IMR-90 (cell line): ENCODE results near the gene SUSD6. TPM values are rescaled to one million over a fixed set of nuclear protein-coding genes. Genes with fewer than 3 reads are reported as not detected.

Source experiments
- ATAC-seq: fragments of 200-7000 bp; cut with Tn5 transposase; 2 replicates; pipeline ENCODE4 v1.9.1; 2020; ENCODE audit warnings: low read depth, mild to moderate bottlenecking, moderate library complexity
- Bru-seq: library from RNA; stranded (reverse); fragments of 400-500 nt; gene quantifications from one replicate; lab custom pipeline; 2021; lab: Mats Ljungman, UMichigan
- BruChase-seq, 2 experiments: library from RNA; stranded (reverse); fragments of 400-500 nt; gene quantifications; one replicate each; lab custom pipeline; 2021; lab: Mats Ljungman, UMichigan
- BruUV-seq: library from RNA; stranded (reverse); fragments of 400-500 nt; replicated peaks from 2 replicates; lab custom pipeline; 2021; lab: Mats Ljungman, UMichigan
- CTCF ChIA-PET: fragments of 300-600 bp; formaldehyde crosslinking; extraction: SDS; loops from one replicate; lab custom pipeline; 2021; ENCODE audit warnings: antibody characterized with exemption; lab: Yijun Ruan, JAX
- POLR2A ChIA-PET: fragments of 300-600 bp; sonication (Branson Sonifier 250); formaldehyde crosslinking; loops from one replicate; lab custom pipeline; 2022; ENCODE audit warnings: antibody characterized with exemption; ENCODE audit not compliant: unreplicated experiment; lab: Charles Lee
- DNase-seq: peaks from one replicate; pipeline ENCODE4 v3.0.0; 2013
- H2AFZ ChIP-seq: replicated peaks from 2 replicates; pipeline ENCODE3; 2013; ENCODE audit warnings: low read length, mild to moderate bottlenecking; ENCODE audit not compliant: poor library complexity
- H2AK5ac ChIP-seq: 2 replicates; pipeline ENCODE4 v1.6.1; 2013; ENCODE audit warnings: low read depth, low read length, inconsistent platforms
- H2AK9ac ChIP-seq: replicated peaks from 2 replicates; pipeline ENCODE3; 2013; ENCODE audit warnings: mild to moderate bottlenecking, low read depth, low read length, moderate library complexity; ENCODE audit not compliant: poor library complexity
- H2BK120ac ChIP-seq: 2 replicates; pipeline ENCODE4 v1.6.1; 2013; ENCODE audit warnings: low read depth, low read length, inconsistent platforms
- H2BK15ac ChIP-seq: 3 replicates; pipeline ENCODE4 v1.6.1; 2013; ENCODE audit warnings: low read depth, low read length, inconsistent platforms
- H2BK20ac ChIP-seq: 2 replicates; pipeline ENCODE4 v1.6.1; 2013; ENCODE audit warnings: low read depth, mild to moderate bottlenecking, inconsistent platforms, low read length, moderate library complexity
- H2BK5ac ChIP-seq: 2 replicates; pipeline ENCODE4 v1.6.1; 2013; ENCODE audit warnings: mild to moderate bottlenecking, low read depth, low read length, inconsistent platforms; ENCODE audit not compliant: poor library complexity, severe bottlenecking
- H3K14ac ChIP-seq: replicated peaks from 2 replicates; pipeline ENCODE4 v1.6.1; 2013; ENCODE audit warnings: low read depth, low read length, inconsistent platforms
- H3K18ac ChIP-seq: 2 replicates; pipeline ENCODE4 v1.6.1; 2013; ENCODE audit warnings: low read depth, low read length, control low read depth
- H3K23ac ChIP-seq: 2 replicates; pipeline ENCODE4 v1.6.1; 2013; ENCODE audit warnings: low read depth, low read length, inconsistent platforms
- H3K27ac ChIP-seq: 2 replicates; pipeline ENCODE4 v1.5.1; 2013; ENCODE audit warnings: mild to moderate bottlenecking, control low read depth, low read length; ENCODE audit not compliant: insufficient read depth
- H3K27me3 ChIP-seq: 2 replicates; pipeline ENCODE4 v1.6.1; 2013; ENCODE audit warnings: low read length; ENCODE audit not compliant: control insufficient read depth, insufficient read depth
- H3K36me3 ChIP-seq: 2 replicates; pipeline ENCODE4 v1.6.1; 2013; ENCODE audit warnings: low read length, mixed read lengths; ENCODE audit not compliant: control insufficient read depth, insufficient read depth
- H3K4ac ChIP-seq: 2 replicates; pipeline ENCODE4 v1.6.1; 2013; ENCODE audit warnings: low read depth, low read length, inconsistent platforms
- H3K4me1 ChIP-seq: 2 replicates; pipeline ENCODE4 v1.6.1; 2013; ENCODE audit warnings: low read length, mixed read lengths; ENCODE audit not compliant: control insufficient read depth, insufficient read depth
- H3K4me2 ChIP-seq: 2 replicates; pipeline ENCODE4 v1.6.1; 2013; ENCODE audit warnings: low read depth, mild to moderate bottlenecking, control low read depth, low read length, moderate library complexity
- H3K4me3 ChIP-seq: 2 replicates; pipeline ENCODE4 v1.5.1; 2013; ENCODE audit warnings: low read depth, mild to moderate bottlenecking, control low read depth, low read length, moderate library complexity; ENCODE audit not compliant: insufficient read depth
- H3K56ac ChIP-seq: 2 replicates; pipeline ENCODE4 v1.6.1; 2013; ENCODE audit warnings: low read length, inconsistent platforms; ENCODE audit not compliant: insufficient read depth; ENCODE audit errors: extremely low read depth
- H3K79me1 ChIP-seq, 2 experiments: 2 replicates each; pipeline ENCODE4 v1.6.1; 2013; ENCODE audit warnings: low read length in 2 of 2, inconsistent platforms in 1 of 2, low read depth in 1 of 2
- H3K9ac ChIP-seq: 2 replicates; pipeline ENCODE4 v1.6.1; 2013; ENCODE audit warnings: low read depth, low read length, control low read depth
- H3K9me1 ChIP-seq: 2 replicates; pipeline ENCODE4 v1.6.1; 2013; ENCODE audit warnings: low read length, inconsistent platforms; ENCODE audit not compliant: insufficient read depth
- H3K9me3 ChIP-seq: 2 replicates; pipeline ENCODE4 v1.6.1; 2013; ENCODE audit warnings: low read length; ENCODE audit not compliant: control insufficient read depth, insufficient read depth
- H4K20me1 ChIP-seq: 2 replicates; pipeline ENCODE4 v1.6.1; 2013; ENCODE audit warnings: low read length, inconsistent platforms; ENCODE audit not compliant: insufficient read depth
- H4K5ac ChIP-seq: 2 replicates; pipeline ENCODE4 v1.6.1; 2013; ENCODE audit warnings: mild to moderate bottlenecking, low read depth, low read length, control low read depth
- H4K8ac ChIP-seq, 2 experiments: 2 replicates each; pipeline ENCODE4 v1.6.1; 2013; ENCODE audit warnings: low read depth in 2 of 2, low read length in 2 of 2, control low read depth in 1 of 2, inconsistent platforms in 1 of 2
- H4K91ac ChIP-seq: 2 replicates; pipeline ENCODE4 v1.6.1; 2013; ENCODE audit warnings: low read depth, low read length, inconsistent platforms; ENCODE audit not compliant: insufficient read depth
- BHLHE40 ChIP-seq: fragments of 150-350 bp; IDR thresholded peaks from 2 replicates; pipeline ENCODE4 v1.6.1; 2016; ENCODE audit warnings: mild to moderate bottlenecking, low read depth, low read length
- CEBPB ChIP-seq: IDR thresholded peaks from 2 replicates; pipeline ENCODE4 v1.6.1; 2012; ENCODE audit warnings: low read depth, low read length, improper control_type of control experiment
- CTCF ChIP-seq: conservative IDR thresholded peaks from 2 replicates; pipeline ENCODE4 v1.5.1; 2012; ENCODE audit warnings: mild to moderate bottlenecking, low read depth, low read length, improper control_type of control experiment
- ELK1 ChIP-seq: fragments of 150-350 bp; IDR thresholded peaks from 2 replicates; pipeline ENCODE4 v1.6.1; 2016; ENCODE audit warnings: low read depth, mild to moderate bottlenecking, low read length, moderate library complexity, borderline replicate concordance
- MAZ ChIP-seq: IDR thresholded peaks from 2 replicates; pipeline ENCODE4 v1.6.1; 2012; ENCODE audit warnings: low read depth, mild to moderate bottlenecking, low read length, improper control_type of control experiment, moderate library complexity, borderline replicate concordance
- MXI1 ChIP-seq: IDR thresholded peaks from 2 replicates; pipeline ENCODE4 v1.6.1; 2012; ENCODE audit warnings: low read depth, mild to moderate bottlenecking, low read length, moderate library complexity, borderline replicate concordance
- POLR2A ChIP-seq: IDR thresholded peaks from 2 replicates; pipeline ENCODE4 v1.6.1; 2012; ENCODE audit warnings: mild to moderate bottlenecking, low read depth, low read length
- WGBS, 2 experiments: methylation state at CpG; one replicate each; pipeline versions ENCODE4 v1.1.5 to v1.1.7; 2013; ENCODE audit warnings: missing lambda C conversion rate in 2 of 2; ENCODE audit not compliant: insufficient read length in 1 of 2; ENCODE audit errors: extremely low coverage in 2 of 2; 5-methylcytosine and 5-hydroxymethylcytosine counted together
- dilution Hi-C: fragments of 300-500 bp; cut with HindIII; formaldehyde crosslinking; loops from one replicate; pipeline ENCODE4 v1.14.3; 2018; ENCODE audit warnings: low sequenced_read_pairs; ENCODE audit not compliant: unreplicated experiment
- in situ Hi-C: fragments of 300-500 bp; cut with MboI; formaldehyde crosslinking; loops from 3 replicates; pipeline ENCODE4 v1.14.3; 2019; ENCODE audit warnings: low sequenced_read_pairs, inconsistent platforms, mixed read lengths
- intact Hi-C: fragments of 100-400 bp; cut with micrococcal nuclease; formaldehyde crosslinking; loops from 2 replicates; pipeline ENCODE4 v1.10.0; 2022
- long read RNA-seq: library from polyadenylated mRNA; unstranded; transcript quantifications from one replicate; pipeline ENCODE4 v2.0.0, GENCODE V29; 2021; ENCODE audit not compliant: unreplicated experiment
- polyA plus RNA-seq, 3 experiments: library from polyadenylated mRNA; depleted of rRNA; stranded (reverse); fragments of >200 nt; gene quantifications; 2 replicates each; pipeline ENCODE4 v1.2.3, GENCODE V29; 2012; ENCODE audit warnings: low replicate concordance in 1 of 3
- total RNA-seq: library from RNA; depleted of rRNA; stranded (reverse); fragments of >200 nt; gene quantifications from 2 replicates; pipeline ENCODE4 v1.2.3, GENCODE V29; 2012; rRNA removed

Gene SUSD6
- total RNA-seq: 2.3 and 2.5 TPM in 2 replicates
- 10.1 and 10.4 TPM in 2 replicates for polyA plus RNA-seq (2012; rRNA removed)
- 5.9 and 7.7 TPM in 2 replicates for polyA plus RNA-seq (2012; cell fraction: cytosol; rRNA removed)
- polyA plus RNA-seq (2012; cell fraction: nucleus; rRNA removed; ENCODE audit: low replicate concordance): 21.8 and 29.0 TPM in 2 replicates
- percentile 93 among the genes with signal in this experiment for Bru-seq, nascent RNA
- BruChase-seq, experiment 1, labeled RNA remaining after a 6-hour chase: percentile 83 among the genes with signal in this experiment
- BruChase-seq, experiment 2, labeled RNA remaining after a 2-hour chase: percentile 82 among the genes with signal in this experiment
- long read RNA-seq, full-length matches to known transcripts: 4 of 27 reads
- long read RNA-seq, partial matches to known transcripts: 23 of 27 reads
- long read RNA-seq, other reads (novel, unspliced or antisense): 0 of 27 reads

GRCh38 chr14:69611172-69612013 is at the start of gene SUSD6:
Gene SUSD6, plus strand, starts transcription at chr14:69611596. Its CDS starts 46,997 bp downstream, at chr14:69658593.
- ATAC-seq (peak; percentile 85), DNase-seq (peak; percentile 85)
- peak within 1 kb of the TSS; percentile 81 for H2BK5ac ChIP-seq
- H3K4me1 ChIP-seq: peaks cover 20% of the 10 kb centered on the region
- BruUV-seq: no TSS peak
- H3K4me2 ChIP-seq: peak within 1 kb of the TSS; percentile 89
- H2AFZ ChIP-seq: peak within 1 kb of the TSS; percentile 89
- ChIA-PET POLR2A (interaction anchor here (0.6 kb wide), 2 partner anchors 95 to 309 kb away, joined by 3 to 6 read pairs; no protein-coding TSS in a partner anchor), CTCF (interaction anchor here (0.8 to 1.5 kb wide), 3 partner anchors 95 to 116 kb away, joined by 3 to 5 read pairs (median 3); no protein-coding TSS in a partner anchor)
- in situ Hi-C loops: no loop called here
- H3K56ac ChIP-seq: peak within 1 kb of the TSS; percentile 87
- WGBS, 2 experiments: 0% methylated on average over 9 of the region's 105 CpGs; no CpG with 5 or more reads in 1 of the 2 experiments
- dilution Hi-C loops: no loop called here
- TF ChIP-seq POLR2A (peak; percentile 86), CTCF (no peak), CEBPB (no peak), MXI1 (0 out of 2 replicates have a peak, but pooled peaks have one; percentile 44), ELK1 (no peak), BHLHE40 (peak; percentile 68), MAZ (peak; percentile 77; the same call in 1 of the 2 replicates)
- peak within 1 kb of the TSS; percentile 96 for H2AK9ac ChIP-seq
- H4K8ac ChIP-seq: peak within 1 kb of the TSS; percentile 91 to 93
- H3K27ac ChIP-seq: peak within 1 kb of the TSS; percentile 85
- no peaks in the 10 kb centered on the region for H3K36me3 ChIP-seq
- H2BK20ac ChIP-seq: peak within 1 kb of the TSS; percentile 36
- H4K20me1 ChIP-seq: peaks cover 37% of the 10 kb centered on the region
- peak within 1 kb of the TSS; percentile 92 for H3K4ac ChIP-seq
- H3K27me3 ChIP-seq: no peaks in the 10 kb centered on the region
- peak within 1 kb of the TSS; percentile 65 for H4K5ac ChIP-seq
- peaks cover 18% of the 10 kb centered on the region for H3K9me1 ChIP-seq
- peak within 1 kb of the TSS; percentile 94 for H3K9ac ChIP-seq
- peak within 1 kb of the TSS; percentile 98 for H3K23ac ChIP-seq
- H3K14ac ChIP-seq: peak within 1 kb of the TSS; percentile 90
- H3K9me3 ChIP-seq: no peaks in the 10 kb centered on the region
- peak within 1 kb of the TSS; percentile 80 for H3K4me3 ChIP-seq
- peak within 1 kb of the TSS; percentile 40 for H3K18ac ChIP-seq
- peak within 1 kb of the TSS; percentile 69 for H2AK5ac ChIP-seq
- H2BK15ac ChIP-seq: peak within 1 kb of the TSS; percentile 57; the same call in 2 of the 3 replicates
- H4K91ac ChIP-seq: peak within 1 kb of the TSS; percentile 58
- intact Hi-C loops: loop anchor here (2.0 to 5.0 kb wide), 2 partner anchors 36 to 107 kb away; no protein-coding TSS in a partner anchor
- peak within 1 kb of the TSS; percentile 67 for H2BK120ac ChIP-seq
- H3K79me1 ChIP-seq: peaks cover 18 to 51% of the 10 kb centered on the region in 2 experiments
